Esophagus muscularis mucosa (tissue), 4 donors: Measurements from ENCODE around the gene CCDC188. TPM values are rescaled to one million over a fixed set of nuclear protein-coding genes. Genes with fewer than 3 reads are reported as not detected.
A peak's percentile ranks its signal among the peaks of the same experiment; 100 is the strongest.

Source experiments
- DNase-seq: peaks from one replicate; pipeline ENCODE4 v3.0.0-alpha.2; 2017; ENCODE audit errors: extremely low spot score
- H3K27ac ChIP-seq, 4 donors: fragments of 200-600 bp; sonication (generic); replicated peaks in 1 of 4; 1 replicate in 3 of 4; 2 replicates in 1 of 4; pipeline ENCODE4 v1.5.1; 2016 to 2019; ENCODE audit warnings: mild to moderate bottlenecking in 1 of 4
- H3K27me3 ChIP-seq, 4 donors: fragments of 200-600 bp; sonication (generic); one replicate each; pipeline versions ENCODE4 v1.5.1 to v1.6.0; 2016 to 2019
- H3K36me3 ChIP-seq, 4 donors: fragments of 200-600 bp; sonication (generic); one replicate each; pipeline ENCODE4 v1.5.1; 2016 to 2019
- H3K4me1 ChIP-seq, 4 donors: fragments of 200-600 bp; sonication (generic); one replicate each; pipeline ENCODE4 v1.5.1; 2016 to 2019
- H3K4me3 ChIP-seq, 4 donors: fragments of 200-600 bp; sonication (generic); 1 replicate in 2 of 4; 2 replicates in 2 of 4; pipeline ENCODE4 v1.5.1; 2016 to 2019; ENCODE audit warnings: mild to moderate bottlenecking in 4 of 4, moderate library complexity in 1 of 4
- H3K9me3 ChIP-seq, 4 donors: fragments of 200-600 bp; sonication (generic); 1 replicate in 3 of 4; 2 replicates in 1 of 4; pipeline ENCODE4 v1.5.1; 2016 to 2019
- EP300 ChIP-seq: sonication (generic); formaldehyde crosslinking; IDR thresholded peaks from one replicate; pipeline ENCODE4 v1.6.1; 2017; ENCODE audit warnings: antibody characterized with exemption
- POLR2A ChIP-seq: fragments of 450-650 bp; IDR thresholded peaks from one replicate; pipeline ENCODE4 v1.6.1; 2017; ENCODE audit warnings: antibody characterized with exemption, moderate library complexity, mild to moderate bottlenecking, low read depth
- POLR2AphosphoS5 ChIP-seq, 2 donors: sonication (generic); formaldehyde crosslinking; IDR thresholded peaks; one replicate each; pipeline ENCODE4 v1.6.1; 2017; ENCODE audit warnings: antibody characterized with exemption in 2 of 2
- WGBS: methylation state at CpG from one replicate; pipeline ENCODE4 v1.1.5; 2018; 5-methylcytosine and 5-hydroxymethylcytosine counted together
- intact Hi-C: fragments of 100-400 bp; cut with DNase I; formaldehyde crosslinking; loops from one replicate; pipeline ENCODE4 v1.15.1; 2023
- total RNA-seq, 4 donors: library from RNA; depleted of rRNA; stranded (reverse); fragments of >200 nt; gene quantifications; one replicate each; pipeline versions ENCODE4 v1.1.0 to v1.2.1, GENCODE V29; 2016
- TF ChIP-seq, protein P1 (sequence below), 3 experiments: fragments of 200-600 bp in 2 of 3; fragments of 450-650 bp in 1 of 3; sonication (generic) in 2 of 3; IDR thresholded peaks; one replicate each; pipeline ENCODE4 v1.5.1; 2017 to 2019; ENCODE audit warnings: antibody characterized with exemption in 3 of 3, mild to moderate bottlenecking in 2 of 3, moderate library complexity in 1 of 3

The CCDC188 gene
- total RNA-seq, 4 donors from 2014 or later = 0.17 to 1.4 (median 0.64) TPM

DNA sequence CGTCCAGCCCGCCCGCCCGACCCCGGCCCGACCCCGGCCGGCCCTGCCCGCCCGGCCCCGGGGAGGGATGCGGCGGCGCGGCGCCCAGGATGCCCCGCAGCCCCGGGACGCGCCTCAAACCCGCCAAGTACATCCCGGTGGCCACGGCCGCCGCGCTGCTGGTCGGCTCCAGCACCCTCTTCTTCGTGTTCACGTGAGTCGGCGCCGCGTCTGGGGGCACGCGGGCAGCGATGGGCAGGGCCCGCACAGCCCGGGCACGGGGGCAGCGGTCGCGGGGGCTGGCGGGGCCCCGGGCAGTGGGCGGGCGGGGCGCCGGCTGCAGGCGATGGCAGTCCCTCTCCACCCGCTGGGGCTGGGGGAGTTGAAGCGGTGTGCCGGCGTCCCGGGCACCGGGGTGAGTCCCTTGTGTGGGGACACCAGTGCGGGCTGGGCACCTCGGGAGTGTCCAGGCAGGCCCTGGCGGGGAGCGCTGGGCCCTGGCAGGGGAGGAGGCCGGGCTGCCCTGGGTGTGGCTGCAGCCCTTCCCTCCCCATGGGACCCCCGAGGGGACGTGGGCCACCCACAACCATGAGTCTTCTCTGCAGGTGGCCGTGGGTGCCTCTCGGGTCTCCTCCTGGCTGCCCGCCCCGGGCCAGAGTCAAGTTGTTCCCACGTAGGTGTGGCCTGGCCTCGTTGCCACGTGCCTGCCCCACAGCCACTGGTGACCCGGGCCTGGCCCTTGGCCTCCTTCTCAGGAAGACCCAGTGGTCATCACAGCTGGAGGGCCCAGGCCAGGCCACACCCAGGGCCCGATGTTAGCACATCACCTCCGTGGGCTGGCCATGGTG is 18.8 kb downstream of the CCDC188 start:
- H3K4me1 ChIP-seq = peaks cover 57 to 64% (median 60%) of the 10 kb centered on the region in 4 donors
- H3K9me3 ChIP-seq = no peaks in the 10 kb centered on the region
- no peak for DNase-seq
- TF ChIP-seq POLR2AphosphoS5 (IDR thresholded peaks at IDR 0.05) (no peak), EP300 (no peak), POLR2A (no peak)
- TF ChIP-seq, protein P1, sequence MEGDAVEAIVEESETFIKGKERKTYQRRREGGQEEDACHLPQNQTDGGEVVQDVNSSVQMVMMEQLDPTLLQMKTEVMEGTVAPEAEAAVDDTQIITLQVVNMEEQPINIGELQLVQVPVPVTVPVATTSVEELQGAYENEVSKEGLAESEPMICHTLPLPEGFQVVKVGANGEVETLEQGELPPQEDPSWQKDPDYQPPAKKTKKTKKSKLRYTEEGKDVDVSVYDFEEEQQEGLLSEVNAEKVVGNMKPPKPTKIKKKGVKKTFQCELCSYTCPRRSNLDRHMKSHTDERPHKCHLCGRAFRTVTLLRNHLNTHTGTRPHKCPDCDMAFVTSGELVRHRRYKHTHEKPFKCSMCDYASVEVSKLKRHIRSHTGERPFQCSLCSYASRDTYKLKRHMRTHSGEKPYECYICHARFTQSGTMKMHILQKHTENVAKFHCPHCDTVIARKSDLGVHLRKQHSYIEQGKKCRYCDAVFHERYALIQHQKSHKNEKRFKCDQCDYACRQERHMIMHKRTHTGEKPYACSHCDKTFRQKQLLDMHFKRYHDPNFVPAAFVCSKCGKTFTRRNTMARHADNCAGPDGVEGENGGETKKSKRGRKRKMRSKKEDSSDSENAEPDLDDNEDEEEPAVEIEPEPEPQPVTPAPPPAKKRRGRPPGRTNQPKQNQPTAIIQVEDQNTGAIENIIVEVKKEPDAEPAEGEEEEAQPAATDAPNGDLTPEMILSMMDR (IDR thresholded peaks at IDR 0.05) = no peak
- H3K27me3 ChIP-seq = no peaks in the 10 kb centered on the region
- H3K4me3 ChIP-seq = peak overlapping the region; percentile 69 to 100 (median 97)
- intact Hi-C loops = no loop called here
- H3K27ac ChIP-seq = peak overlapping the region; percentile 69 to 99 (median 92)
- 0% methylated on average over 2 of the region's 72 CpGs for WGBS
- peaks cover 0 to 11% (median 7%) of the 10 kb centered on the region in 4 donors for H3K36me3 ChIP-seq

DNA sequence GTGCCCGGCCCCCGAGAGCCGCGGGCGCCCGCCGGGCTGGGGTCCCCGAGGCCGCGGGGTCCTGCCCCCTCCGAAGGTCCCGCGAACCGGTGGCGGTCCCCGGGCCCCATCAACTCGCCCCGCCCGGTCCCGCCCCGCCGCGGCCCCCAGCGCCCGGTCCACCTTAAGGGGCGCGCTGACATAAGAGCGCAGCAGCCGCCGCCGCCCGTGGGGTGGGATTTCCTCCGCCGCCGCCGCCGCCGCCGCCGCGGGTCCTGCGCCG is 19.3 kb downstream of the CCDC188 start, which contains the start of gene ZDHHC8:
Gene ZDHHC8, plus strand, starts transcription at position 208 of the 262 bp plus-strand sequence. CDS start 144 bp downstream, outside the sequence.
- Histone ChIP-seq H3K27ac (peak within 1 kb of the TSS; percentile 89 to 99 (median 96)), H3K4me1 (peaks cover 51 to 59% (median 55%) of the 10 kb centered on the region in 4 donors)

DNA sequence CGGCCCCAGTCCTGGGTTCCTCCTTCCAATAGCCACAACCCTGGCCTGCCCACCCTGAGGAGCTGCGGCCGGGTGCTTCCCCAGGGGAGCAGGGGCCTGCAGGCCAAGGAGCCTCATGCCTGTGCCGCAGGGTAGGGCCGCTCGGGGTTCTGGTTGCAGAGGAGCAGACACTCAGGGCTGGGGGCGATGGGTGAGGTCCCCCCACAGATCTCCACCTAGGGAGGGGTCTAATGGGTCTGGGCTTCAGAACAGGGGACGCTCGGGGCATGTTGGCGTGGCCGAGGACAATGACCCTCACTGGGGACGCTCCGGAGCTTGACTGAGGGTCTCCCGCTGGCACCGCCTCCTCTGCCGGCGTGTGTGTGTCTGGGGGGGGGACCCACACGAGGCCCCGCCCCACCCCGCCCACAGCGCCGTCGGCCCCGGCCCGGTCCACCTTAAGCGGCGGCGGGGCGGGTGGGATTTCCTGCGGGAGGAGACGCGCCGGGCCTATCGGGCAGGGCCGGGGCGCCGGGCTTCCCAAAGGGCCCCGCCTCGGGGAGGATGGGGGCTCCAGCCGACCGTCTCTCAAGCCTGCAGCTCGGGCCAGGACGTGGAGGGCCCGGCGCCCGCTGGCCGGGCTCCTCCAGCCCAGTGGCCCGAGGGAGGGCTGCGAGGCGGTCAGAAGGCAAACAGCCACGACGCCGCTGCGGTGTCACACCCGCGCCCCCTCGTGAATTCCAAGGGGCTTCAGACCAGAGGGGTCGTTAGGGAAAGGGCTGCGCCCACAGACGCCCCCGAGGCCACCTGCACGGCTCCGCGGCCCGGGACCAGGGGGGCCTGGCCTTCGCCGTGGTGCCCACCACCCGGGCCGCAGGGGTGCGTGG is 19.9 kb downstream of the CCDC188 start:
- peak overlapping the region; percentile 89 to 99 (median 96) for H3K27ac ChIP-seq
- H3K9me3 ChIP-seq = no peaks in the 10 kb centered on the region
- TF ChIP-seq POLR2AphosphoS5 (IDR thresholded peaks at IDR 0.05) (peak; percentile 58 to 73), POLR2A (no peak), EP300 (no peak)
- TF ChIP-seq, protein P1 (IDR thresholded peaks at IDR 0.05) = peak in 1 of 3 experiments; percentile 7
- peaks cover 11 to 22% (median 16%) of the 10 kb centered on the region in 4 donors for H3K36me3 ChIP-seq
- DNase-seq = peak; percentile 93
- H3K4me3 ChIP-seq = peak overlapping the region; percentile 69 to 100 (median 97)
- WGBS = 0% methylated on average over 1 of the region's 70 CpGs
- H3K4me1 ChIP-seq = peaks cover 46 to 53% (median 49%) of the 10 kb centered on the region in 4 donors
- no peaks in the 10 kb centered on the region for H3K27me3 ChIP-seq
- intact Hi-C loops = no loop called here

More for the DNA sequence above, 19.3 kb downstream of the CCDC188 start, which contains the start of gene ZDHHC8:
- intact Hi-C loops = no loop called here
- Histone ChIP-seq H3K4me3 (peak within 1 kb of the TSS; percentile 69 to 100 (median 97)), H3K27me3 (no peaks in the 10 kb centered on the region), H3K9me3 (no peaks in the 10 kb centered on the region), H3K36me3 (peaks cover 5 to 16% (median 10%) of the 10 kb centered on the region in 4 donors)
- no peak for TF ChIP-seq POLR2A
- TF ChIP-seq, protein P1 (IDR thresholded peaks at IDR 0.05) = no peak
- no peak for TF ChIP-seq EP300
- TF ChIP-seq POLR2AphosphoS5 (IDR thresholded peaks at IDR 0.05) = no peak
- DNase-seq = no peak
- no CpG with 5 or more reads among the region's 43 CpGs for WGBS

- TF ChIP-seq, protein P1 (IDR thresholded peaks at IDR 0.05) = no peak
- no peak for TF ChIP-seq POLR2A
- TF ChIP-seq EP300 = no peak
- TF ChIP-seq POLR2AphosphoS5 (IDR thresholded peaks at IDR 0.05) = no peak
- peaks cover 39 to 47% (median 43%) of the 10 kb centered on the region in 4 donors for H3K4me1 ChIP-seq
- DNase-seq = no peak
- H3K4me3 ChIP-seq = peak overlapping the region in 3 of 4 donors; percentile 95 to 100 (median 99)
- 57% methylated on average over 1 of the region's 3 CpGs for WGBS
- intact Hi-C loops = no loop called here
- peaks cover 16 to 28% (median 23%) of the 10 kb centered on the region in 4 donors for H3K36me3 ChIP-seq
- no peaks in the 10 kb centered on the region for H3K9me3 ChIP-seq
- peak overlapping the region; percentile 89 to 99 (median 96) for H3K27ac ChIP-seq
- H3K27me3 ChIP-seq = no peaks in the 10 kb centered on the region
Observed at GRCh38 chr22:20130319-20130718, 20.5 kb downstream of the CCDC188 start.
